Mucosa of descending colon (tissue), 3 donors: ENCODE results near the gene TOX3. TPM values are rescaled to one million over a fixed set of nuclear protein-coding genes. Genes with fewer than 3 reads are reported as not detected.

ENCODE experiments used
- ATAC-seq: fragments of 200-7000 bp; cut with Tn5 transposase; one replicate; pipeline ENCODE4 v1.9.1; 2020; ENCODE audit warnings: mild to moderate bottlenecking, moderate library complexity
- DNase-seq, 3 donors: peaks; one replicate each; pipeline ENCODE4 v3.0.0-alpha.2; 2020
- H3K36me3 ChIP-seq: fragments of 200-600 bp; one replicate; pipeline ENCODE4 v1.8.0; 2021; ENCODE audit warnings: low read depth, mild to moderate bottlenecking
- H3K4me1 ChIP-seq: fragments of 200-600 bp; one replicate; pipeline ENCODE4 v1.8.0; 2021; ENCODE audit warnings: low read depth, mild to moderate bottlenecking
- H3K4me3 ChIP-seq: fragments of 200-600 bp; one replicate; pipeline ENCODE4 v1.8.0; 2021; ENCODE audit warnings: mild to moderate bottlenecking
- H3K9me3 ChIP-seq: fragments of 200-600 bp; one replicate; pipeline ENCODE4 v1.8.0; 2021; ENCODE audit warnings: mild to moderate bottlenecking
- intact Hi-C, 2 donors: fragments of 100-400 bp; cut with DNase I in 1 of 2; cut with micrococcal nuclease in 1 of 2; formaldehyde crosslinking; loops; one replicate each; pipeline versions ENCODE4 v1.11.0 to v1.11.1; 2022; cut with DNase I, micrococcal nuclease
- total RNA-seq, 3 donors: library from RNA; stranded (reverse); fragmentation: NEBNext Ultra II Directional in 2 of 3; extraction: Animal tissue kit (Norgen Biotek cat#: 25700) in 2 of 3; gene quantifications; one replicate each; pipeline versions ENCODE4 v1.2.1 to v1.2.4, GENCODE V29; 2021 to 2023
- TF ChIP-seq, protein P1 (sequence below): fragments of 200-600 bp; IDR thresholded peaks from one replicate; pipeline ENCODE4 v1.8.0; 2022; ENCODE audit warnings: antibody characterized with exemption, mild to moderate bottlenecking
- donor health status: DM: no; HTN: no; CAD: no; lungs with moderate emphysema.
- donor health status: DM: no; HTN: no; CAD: no.
- donor health status: DM: no; HTN: yes; CAD: no.

Gene TOX3
- total RNA-seq, 3 donors from 2014 or later: 16.0 to 47.6 (median 42.3) TPM

DNA sequence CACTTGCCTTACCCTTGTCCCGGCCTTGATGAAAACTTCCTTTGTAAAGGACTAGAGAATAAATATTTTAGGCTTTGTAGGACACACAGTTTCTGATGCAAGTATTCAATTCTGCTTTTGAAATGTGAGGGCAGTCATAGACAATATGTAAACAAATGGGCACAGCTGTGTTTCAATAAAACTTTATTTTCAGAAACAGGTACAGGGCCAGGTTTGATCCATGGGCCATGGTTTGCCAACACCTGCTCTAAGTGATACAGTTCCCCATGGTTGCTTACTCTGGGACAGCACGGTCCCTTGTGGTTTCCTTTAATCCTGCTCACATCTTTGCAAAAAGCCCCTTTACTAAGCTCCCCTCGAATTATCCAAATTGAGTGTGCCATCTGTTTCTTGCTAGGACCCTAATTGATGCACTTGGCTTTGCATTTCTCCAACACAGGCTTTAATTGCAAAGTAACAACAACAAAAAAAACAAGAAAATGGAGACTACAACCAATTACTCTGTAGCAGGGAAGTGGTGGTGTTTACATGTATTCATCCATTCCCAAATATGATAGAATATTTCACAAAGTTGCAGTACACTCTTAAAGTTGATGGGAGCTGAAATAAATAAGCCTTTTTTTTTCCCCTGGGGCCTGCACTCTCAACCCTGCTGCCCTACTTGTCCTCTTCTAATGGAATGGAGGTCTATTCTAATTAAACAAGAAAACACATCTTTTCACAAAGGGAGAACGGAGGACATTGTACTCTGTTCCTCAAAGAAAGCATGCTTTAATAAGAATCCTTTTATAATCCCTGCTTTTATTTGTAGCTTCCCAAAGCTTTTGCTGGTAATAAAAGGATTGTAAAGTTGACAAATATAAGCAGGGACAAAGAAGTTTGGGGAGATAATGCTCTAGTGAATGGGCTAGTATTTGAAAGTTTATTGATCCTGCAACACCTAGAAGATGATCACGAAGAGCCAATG lies 37.7 kb upstream of the TOX3 start:
- intact Hi-C loops: no loop called here
- Histone ChIP-seq H3K9me3 (no peaks in the 10 kb centered on the region), H3K4me1 (no peaks in the 10 kb centered on the region), H3K36me3 (no peaks in the 10 kb centered on the region), H3K4me3 (no peak overlapping the region)
- TF ChIP-seq, protein P1, sequence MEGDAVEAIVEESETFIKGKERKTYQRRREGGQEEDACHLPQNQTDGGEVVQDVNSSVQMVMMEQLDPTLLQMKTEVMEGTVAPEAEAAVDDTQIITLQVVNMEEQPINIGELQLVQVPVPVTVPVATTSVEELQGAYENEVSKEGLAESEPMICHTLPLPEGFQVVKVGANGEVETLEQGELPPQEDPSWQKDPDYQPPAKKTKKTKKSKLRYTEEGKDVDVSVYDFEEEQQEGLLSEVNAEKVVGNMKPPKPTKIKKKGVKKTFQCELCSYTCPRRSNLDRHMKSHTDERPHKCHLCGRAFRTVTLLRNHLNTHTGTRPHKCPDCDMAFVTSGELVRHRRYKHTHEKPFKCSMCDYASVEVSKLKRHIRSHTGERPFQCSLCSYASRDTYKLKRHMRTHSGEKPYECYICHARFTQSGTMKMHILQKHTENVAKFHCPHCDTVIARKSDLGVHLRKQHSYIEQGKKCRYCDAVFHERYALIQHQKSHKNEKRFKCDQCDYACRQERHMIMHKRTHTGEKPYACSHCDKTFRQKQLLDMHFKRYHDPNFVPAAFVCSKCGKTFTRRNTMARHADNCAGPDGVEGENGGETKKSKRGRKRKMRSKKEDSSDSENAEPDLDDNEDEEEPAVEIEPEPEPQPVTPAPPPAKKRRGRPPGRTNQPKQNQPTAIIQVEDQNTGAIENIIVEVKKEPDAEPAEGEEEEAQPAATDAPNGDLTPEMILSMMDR: no peak
- DNase-seq: no peak
- ATAC-seq: no peak

DNA sequence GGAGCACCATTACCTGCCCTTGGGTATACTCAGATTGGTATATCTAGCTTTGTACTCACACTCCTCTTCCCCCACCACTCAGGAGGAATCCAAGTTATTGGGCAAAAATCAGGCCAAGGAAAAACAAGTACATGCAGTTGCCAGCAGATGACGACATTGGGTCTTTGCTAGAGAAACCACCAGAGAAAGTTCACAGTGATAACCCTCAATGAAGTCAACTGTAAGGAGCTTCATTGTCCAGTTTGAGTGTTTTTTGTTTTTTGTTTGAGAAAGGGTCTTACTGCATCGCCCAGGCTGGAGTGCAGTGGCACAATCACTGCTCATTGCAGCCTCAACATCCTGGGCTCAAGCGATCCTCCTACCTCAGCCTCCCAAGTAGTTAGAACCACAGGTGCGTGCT lies 34.6 kb upstream of the TOX3 start:
- Histone ChIP-seq H3K4me1 (no peaks in the 10 kb centered on the region), H3K4me3 (no peak overlapping the region), H3K36me3 (no peaks in the 10 kb centered on the region), H3K9me3 (no peaks in the 10 kb centered on the region)
- DNase-seq: no peak
- intact Hi-C loops: no loop called here
- ATAC-seq: no peak
- TF ChIP-seq, protein P1: no peak

DNA sequence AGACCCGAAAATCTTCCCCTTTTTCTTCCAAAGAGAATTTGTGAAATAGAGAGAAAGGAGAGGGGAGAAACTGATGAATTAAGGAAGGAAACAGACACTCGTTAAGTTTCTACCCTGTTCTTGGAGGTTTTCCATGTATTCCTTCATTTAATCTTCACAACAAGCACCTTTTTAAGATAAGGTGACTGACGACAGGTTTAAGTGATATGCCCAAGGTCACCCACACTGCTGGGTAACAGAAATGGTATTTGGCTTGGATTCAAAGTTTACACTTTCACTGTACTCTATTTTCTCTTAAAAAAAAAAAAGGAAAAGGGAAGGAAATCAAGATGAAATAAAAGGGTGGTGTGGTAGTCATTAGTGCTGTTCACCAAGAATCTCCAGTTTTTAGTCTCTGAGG lies 33.5 kb upstream of the TOX3 start:
- Histone ChIP-seq H3K36me3 (no peaks in the 10 kb centered on the region), H3K4me1 (peaks cover 6% of the 10 kb centered on the region), H3K4me3 (no peak overlapping the region), H3K9me3 (no peaks in the 10 kb centered on the region)
- DNase-seq: no peak
- intact Hi-C loops: no loop called here
- TF ChIP-seq, protein P1: no peak
- no peak for ATAC-seq

DNA sequence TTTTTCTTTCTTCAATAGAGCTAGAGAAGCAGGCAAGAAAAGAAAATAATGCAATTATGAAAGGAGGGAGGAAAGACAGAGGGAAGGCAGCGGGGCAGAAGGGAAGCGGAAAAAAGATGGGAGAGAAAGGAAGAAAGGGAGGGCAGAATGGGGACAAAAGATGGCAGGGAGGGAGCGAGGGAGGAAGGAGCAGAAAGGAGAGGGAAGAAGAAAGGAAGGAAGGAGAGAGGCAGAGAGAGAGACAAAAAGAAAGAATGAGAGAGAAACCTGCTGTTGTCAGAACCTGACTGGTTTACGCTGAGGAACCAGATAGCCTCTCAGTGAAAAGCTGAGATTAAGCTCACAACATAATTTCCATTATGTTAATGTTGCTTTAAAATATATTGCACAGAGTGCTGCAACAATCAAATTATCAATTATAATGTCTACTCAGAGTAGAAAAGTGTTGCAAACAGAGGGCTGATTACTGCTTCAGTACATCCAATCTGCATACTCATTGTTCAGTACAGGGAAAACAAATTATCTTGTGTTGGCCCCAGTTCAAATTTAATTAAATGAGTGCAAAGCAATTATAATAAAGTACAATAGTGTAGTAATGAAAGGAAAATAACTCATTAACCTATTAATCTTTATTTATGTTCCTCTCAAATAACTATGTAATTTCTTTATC lies 32.0 kb upstream of the TOX3 start:
- ATAC-seq: no peak
- intact Hi-C loops: no loop called here
- H3K4me1 ChIP-seq: peaks cover 13% of the 10 kb centered on the region
- TF ChIP-seq, protein P1: no peak
- H3K9me3 ChIP-seq: no peaks in the 10 kb centered on the region
- no peaks in the 10 kb centered on the region for H3K36me3 ChIP-seq
- no peak for DNase-seq
- no peak overlapping the region for H3K4me3 ChIP-seq

DNA sequence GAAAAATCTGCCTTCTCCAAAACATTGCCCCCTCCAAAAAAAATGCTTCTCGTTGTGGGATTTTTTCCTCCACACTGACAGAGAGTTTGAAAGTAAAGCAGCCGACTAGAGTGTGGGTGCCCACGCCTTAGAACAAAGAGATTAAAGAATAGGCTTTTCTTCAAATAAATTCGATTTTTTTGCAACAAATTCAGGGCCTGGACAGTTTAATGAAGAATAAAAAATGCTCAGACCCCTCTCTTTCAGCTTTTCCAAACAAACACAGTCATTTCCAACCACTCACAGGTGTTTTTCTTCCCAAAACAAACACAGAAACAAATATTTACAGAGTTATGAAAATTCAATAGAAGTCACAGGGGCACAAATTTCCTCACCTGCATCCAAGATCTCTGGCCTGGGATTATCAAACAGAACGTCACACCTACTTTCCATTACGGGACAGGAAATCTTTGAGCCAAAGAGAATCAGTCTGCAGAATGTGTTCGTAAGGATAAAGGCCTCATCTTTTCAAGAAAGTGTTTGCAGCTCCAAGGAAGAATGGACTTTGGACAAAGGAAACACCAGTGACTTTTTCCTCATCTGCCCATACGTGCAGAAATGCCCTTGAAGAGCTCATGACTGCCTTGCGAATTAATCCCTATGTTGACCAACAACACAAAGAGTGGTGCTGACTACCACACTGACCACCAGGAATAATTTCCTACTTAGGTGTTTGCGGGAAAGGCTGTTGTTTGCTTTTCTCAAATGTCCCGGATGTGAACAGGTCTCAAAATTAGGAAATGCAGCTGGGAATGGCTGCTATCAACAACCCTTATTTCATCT lies 31.3 kb upstream of the TOX3 start:
- H3K4me3 ChIP-seq: no peak overlapping the region
- peak; percentile 56 for ATAC-seq
- intact Hi-C loops: no loop called here

More for the DNA sequence above, 31.3 kb upstream of the TOX3 start:
- no peaks in the 10 kb centered on the region for H3K9me3 ChIP-seq
- no peaks in the 10 kb centered on the region for H3K36me3 ChIP-seq
- TF ChIP-seq, protein P1: no peak
- peaks cover 13% of the 10 kb centered on the region for H3K4me1 ChIP-seq
- DNase-seq: peak in 1 of 3 donors; percentile 57
